Activated CD4-positive, alpha-beta T cell treated with anti-CD3 and anti-CD28 coated beads, Interleukin-2, amount 50 U/mL, for 16 hours (primary cell): ENCODE results near the gene PARK7.

ENCODE experiments used
- DNase-seq: peaks from one replicate; pipeline ENCODE4 v3.0.0-alpha.2; 2020

PARK7 gene

DNA sequence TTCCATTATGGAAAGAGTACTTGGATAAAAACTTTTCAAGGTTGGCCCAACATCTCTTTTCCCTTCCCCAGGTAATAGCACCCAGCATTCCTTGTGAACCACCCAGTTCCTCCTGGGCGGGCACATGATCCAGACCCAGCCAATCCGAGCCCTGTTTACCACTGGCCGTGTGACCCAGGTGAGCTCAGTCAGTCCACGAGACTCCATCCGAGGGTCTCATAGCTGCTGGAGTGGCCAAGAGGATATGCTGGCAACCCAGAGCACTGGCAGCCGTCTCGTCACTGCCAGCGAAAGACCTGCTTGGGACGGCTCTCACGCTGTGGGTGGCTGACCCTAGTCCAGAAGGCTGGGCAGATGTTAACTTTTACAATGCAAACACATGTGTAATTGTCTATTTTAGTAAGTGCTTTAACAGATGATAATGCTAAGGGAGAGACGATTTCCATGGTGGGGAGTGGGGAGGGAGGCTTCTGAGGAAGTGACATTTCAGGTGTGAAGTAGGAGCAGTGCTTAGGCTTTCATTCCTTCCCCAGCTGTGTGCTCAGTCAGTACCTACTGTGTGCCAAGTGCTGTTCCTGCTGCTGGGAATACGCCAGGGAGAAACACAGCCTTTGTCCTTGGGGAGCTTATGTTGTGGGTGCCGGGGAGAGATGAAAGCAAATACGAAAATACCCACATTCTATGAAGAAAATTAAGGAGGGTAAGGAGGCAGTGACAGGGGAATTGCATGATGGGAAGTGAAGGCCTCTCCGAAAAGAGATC is 24.5 kb downstream of the PARK7 start:
- DNase-seq: no peak

DNA sequence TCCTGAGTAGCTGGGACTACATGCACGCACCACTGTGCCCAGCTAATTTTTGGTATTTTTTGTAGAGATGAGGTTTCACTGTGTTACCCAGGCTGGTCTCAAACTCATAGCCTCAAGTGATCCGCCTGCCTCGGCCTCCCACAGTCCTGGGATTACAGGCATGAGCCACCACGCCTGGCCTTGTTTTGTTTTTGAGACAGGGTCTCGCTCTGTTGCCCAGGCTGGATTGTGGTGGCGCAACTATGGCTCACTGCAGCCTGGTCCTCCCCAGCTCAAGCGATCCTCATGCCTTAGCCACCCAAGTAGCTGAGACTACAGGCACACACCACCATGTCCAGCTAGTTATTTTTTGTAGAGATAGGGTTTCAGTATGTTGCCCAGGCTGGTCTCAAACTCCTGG is 26.0 kb downstream of the PARK7 start:
- DNase-seq: no peak

DNA sequence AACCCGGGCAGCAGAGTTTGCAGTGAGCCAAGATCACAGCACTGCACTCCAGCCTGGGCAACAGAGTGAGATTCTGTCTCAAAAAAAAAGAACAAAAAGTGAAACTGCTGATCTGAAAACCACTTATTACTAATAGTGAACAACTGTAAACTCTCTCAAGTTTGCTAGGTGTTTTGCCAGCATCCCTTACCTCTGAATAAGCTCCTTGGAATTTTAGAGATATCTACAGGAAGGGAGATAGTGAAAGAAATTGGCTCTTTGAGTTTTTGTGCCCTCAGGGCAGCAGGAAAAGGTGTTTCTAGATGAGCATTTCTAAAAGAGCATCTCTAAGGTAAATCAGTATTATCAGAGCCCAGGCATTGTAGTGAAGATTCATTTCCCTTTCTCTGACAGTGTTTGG is 27.1 kb downstream of the PARK7 start:
- no peak for DNase-seq

DNA sequence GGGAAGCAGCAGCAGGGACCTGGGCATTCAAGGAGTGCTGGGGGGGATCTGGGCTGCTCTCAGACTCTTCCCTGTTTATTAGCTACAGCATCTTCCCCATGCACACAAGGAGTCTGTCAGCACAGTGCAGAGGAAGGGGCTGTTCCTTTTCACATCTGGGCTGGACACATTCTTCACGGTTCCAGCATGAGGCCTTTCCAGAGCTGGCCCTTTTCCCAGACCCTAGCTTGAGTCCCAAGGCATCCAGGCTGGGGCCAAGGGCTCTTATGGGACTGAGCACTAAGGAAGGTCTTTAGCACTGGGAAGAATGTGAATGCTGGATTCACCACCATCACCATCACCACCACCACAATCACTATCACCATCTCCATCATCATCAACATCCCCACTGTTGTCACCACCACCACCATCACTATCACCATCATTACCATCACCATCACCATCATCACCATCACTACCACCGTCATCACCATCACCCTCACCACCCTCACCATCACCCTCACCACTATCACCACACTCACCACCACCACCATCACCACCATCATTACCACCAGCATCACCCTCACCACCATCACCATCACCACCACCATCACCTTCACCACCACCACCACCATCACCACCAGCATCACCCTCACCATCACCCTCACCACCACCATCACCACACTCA is 28.4 kb downstream of the PARK7 start:
- DNase-seq: no peak

DNA sequence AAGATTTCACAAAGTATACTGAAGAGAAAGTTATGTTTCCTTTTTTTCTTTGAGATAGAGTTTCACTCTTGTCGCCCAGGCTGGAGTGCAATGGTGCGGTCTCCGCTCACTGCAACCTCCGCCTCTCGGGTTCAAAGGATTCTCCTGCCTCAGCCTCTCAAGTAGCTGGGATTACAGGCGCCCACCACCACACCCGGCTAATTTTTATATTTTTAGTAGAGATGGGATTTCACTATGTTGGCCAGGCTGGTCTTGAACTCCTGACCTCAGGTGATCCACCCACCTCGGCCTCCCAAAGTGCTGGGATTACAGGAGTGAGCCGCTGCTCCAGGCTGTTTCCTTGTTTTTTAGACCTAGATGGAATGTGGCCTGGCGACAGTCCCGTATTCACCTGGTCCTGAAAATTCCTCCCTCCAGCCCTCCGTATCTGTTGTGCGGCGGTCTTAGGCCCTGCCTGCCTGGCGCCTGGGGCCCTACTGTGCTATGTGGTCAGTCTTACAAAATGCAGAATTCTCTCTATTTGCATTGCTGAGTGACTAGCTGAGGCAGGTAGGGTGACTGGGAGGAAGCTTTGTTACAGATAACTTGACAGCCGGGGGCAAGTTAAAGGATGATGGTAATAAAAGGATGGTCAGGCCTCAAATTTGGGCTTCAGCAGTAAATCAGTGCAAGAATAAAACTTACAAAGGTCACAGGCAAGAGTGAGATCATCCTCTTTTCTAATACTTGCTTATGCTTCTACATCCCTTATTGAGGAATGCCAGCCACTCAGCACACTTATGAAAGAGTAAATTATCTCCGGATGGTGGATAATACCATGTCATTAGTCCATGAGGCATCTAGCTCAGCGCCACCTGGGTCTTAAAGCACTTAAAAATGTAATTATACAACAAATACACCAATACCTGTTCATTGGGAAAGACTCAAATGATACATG is 30.3 kb downstream of the PARK7 start:
- DNase-seq: no peak

DNA sequence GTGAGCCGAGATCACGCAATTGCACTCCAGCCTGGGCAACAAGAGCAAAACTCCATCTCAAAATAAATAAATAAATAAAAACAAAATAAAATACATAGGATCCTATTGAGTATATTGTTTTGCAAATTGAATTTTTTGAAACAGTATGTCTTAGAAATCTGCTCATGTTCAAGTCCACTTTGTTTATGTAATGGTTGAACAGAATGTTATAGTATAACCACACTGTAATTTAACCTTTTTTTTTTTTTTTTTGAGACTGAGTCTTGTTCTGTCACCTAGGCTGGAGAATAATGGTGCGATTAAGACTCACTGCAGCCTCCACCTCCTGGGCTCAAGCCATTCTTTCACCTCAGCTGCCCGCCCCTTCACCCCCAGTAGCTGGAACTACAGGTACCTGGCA is 31.4 kb downstream of the PARK7 start:
- DNase-seq: no peak

DNA sequence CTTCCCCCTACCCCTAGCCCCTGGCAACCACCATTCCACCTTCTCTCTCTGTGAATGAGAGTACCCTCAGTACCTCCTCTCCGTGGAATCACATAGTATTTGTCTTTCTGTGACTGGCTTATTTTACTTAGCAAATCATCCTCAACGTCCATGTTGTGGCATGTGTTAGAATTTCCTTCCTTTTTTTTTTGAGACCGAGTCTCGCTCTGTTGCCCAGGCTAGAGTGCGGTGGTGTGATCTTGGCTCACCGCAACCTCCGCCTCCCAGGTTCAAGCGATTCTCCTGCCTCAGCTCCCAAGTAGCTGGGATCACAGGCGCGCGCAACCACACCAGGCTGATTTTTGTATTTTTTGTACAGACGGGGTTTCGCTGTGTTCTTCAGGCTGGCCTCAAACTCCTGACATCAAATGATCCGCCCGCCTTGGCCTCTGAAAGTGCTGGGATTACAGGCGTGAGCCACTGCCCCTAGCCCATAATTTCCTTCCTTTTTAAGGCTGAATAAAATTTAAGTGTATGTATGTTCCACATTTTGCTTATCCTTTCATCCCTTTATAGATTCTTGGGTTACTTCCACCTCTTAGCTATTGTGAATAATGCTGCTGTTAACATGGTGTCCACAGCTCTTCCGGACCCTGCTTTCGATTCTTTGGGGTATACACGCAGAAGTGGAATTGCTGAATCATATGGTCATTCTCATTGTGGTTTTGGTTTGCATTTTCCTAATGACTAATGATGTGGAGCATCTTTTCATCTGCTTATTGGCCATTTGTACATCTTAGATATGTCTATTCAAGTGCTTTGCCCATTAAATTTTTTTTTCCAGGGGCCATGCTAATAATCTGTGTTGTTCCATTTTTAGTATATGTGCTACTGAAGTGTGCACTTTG is 32.3 kb downstream of the PARK7 start:
- DNase-seq: peak; percentile 23

DNA sequence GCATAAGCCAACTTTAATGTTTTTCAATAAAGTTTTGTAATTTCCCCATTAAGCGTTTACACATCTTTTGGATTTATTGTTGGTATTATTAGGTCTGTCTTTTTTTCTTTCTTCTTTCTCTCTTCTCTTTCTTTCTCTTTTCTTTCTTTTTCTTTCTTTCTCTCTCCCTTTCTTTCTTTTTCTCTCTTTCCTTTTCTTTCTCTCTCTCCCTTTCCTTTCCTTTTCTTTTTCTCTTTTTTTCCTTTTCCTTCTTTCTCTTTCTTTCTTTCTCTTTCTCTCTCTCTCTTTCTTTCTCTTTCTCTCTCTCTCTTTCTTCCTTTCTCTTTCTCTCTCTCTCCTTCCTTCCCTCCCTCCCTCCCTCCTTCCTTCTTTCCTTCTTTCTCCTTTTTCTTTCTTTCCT is 33.3 kb downstream of the PARK7 start:
- DNase-seq: no peak

DNA sequence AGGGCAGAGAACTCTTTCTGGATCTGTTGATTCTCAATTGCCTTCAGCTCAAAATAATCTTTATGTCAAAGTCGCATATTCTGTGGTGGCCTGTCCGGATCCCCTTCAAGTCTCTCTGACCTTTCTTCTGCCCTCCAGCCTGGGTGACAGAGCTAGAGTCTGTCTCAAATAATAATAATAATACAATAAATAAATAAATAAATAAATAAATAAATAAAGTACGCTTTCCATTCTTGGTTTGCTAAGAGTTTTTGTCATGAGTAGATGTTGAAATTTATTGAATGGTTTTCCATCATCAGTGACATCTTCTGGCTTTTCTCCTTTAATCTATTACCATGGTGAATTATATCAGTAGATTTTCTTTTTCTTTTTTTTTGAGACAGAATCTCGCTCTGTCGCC is 33.9 kb downstream of the PARK7 start:
- DNase-seq: no peak

DNA sequence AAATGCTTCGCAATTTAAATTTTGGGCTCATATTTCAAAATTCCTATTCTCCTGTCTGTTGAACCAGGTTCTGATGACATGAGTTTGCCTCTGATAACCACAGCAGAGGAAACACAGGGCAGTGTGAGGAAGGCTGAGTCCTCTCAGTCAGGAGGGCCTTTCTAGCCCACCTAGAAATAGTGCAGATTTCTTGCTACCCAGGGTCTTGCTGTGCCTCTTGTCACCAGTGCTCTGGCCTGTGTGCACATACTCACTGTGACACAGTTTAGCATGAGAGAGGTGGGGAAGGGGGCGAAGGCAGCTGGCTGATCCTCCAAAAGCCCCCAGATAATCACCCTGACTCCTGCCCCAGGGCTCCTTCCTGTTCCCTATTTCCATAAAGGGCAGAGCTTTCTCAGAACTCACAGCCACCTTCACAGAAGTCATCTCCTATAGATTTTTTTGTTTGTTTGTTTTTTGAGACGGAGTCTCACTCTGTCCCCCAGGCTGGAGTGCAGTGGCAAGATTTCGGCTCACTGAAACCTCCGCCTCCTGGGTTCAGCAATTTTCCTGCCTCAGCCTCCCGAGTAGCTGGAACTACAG is 40.9 kb downstream of the PARK7 start:
- no peak for DNase-seq

DNA sequence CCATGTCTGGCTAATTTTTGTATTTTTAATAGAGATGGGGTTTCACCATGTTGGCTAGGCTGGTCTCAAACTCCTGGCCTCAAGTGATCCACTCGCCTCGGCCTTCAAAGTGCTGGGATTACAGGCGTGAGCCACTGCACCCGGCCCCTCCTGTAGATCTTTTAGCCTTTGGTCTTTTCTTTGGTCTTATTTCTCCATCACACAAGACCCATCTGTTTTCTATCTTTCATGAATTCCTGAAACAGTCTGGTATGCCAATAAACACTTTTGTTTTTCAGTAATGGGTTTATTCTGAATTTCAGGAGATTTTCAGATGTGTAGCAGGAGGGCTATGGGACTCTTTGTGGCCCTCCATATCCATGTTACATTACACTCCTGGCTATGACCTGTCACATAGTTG is 41.4 kb downstream of the PARK7 start:
- DNase-seq: no peak

DNA sequence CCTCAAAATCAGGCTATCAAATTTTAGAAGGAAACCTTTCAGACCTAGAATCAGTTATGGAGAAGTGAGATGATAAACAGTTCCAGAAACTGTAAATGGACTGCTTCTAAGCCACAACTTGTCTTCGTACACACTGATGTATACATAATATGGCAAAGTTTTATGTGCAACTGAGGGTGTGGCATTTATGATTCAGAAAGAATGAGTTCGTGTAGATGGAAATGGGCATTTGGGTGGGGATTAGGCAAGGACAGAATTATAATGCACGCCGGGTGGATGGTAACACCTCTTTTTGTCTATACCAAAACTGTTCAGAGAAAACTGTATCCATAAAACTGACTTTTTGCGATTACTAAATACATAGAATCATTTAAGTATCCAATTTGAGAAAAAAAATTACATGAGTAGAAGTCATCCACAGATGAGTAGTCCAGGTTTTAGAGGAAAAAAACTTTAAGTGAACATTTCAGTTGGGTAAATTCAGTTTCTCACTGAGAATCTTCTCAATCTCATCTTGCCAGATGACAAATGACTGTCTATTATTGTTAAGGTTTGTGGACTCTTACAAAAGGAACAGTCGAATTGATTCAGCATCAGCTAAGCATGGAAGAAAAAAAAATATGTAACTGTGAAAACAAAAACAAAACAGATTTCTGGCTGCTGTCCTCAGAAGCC is 42.1 kb downstream of the PARK7 start:
- DNase-seq: no peak

DNA sequence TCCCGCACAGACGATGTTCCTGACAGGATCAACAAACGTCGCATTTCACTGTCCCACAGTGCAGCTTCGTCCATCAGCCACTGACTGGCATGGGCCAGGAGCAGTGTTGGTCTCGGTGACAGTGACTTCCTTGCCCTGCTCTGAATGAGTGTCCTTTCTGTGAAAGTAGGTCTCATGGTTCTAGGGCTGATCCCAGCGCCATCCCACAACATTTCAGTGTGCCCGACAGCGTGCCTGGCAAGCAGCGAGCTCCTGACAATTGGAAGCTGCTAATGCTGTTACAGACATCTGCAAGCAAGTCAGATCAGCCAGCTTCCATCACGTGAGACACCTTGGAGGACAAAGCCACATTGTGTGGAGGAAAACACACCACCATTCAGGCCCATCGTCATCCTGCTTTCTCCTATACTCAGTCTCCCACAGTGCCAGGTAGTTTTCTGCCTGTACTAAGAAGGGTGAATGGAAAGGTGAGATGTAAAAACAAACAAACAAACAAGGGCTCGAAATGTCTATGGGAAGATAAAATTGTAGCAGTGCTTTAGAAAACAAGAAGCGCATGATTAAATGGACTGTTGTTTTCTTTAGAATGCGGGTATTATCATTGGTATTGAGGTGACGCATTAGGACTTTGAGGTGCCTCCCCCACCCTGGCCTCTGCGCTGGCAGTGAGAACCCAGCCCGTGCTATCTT is 42.7 kb downstream of the PARK7 start:
- DNase-seq: no peak

DNA sequence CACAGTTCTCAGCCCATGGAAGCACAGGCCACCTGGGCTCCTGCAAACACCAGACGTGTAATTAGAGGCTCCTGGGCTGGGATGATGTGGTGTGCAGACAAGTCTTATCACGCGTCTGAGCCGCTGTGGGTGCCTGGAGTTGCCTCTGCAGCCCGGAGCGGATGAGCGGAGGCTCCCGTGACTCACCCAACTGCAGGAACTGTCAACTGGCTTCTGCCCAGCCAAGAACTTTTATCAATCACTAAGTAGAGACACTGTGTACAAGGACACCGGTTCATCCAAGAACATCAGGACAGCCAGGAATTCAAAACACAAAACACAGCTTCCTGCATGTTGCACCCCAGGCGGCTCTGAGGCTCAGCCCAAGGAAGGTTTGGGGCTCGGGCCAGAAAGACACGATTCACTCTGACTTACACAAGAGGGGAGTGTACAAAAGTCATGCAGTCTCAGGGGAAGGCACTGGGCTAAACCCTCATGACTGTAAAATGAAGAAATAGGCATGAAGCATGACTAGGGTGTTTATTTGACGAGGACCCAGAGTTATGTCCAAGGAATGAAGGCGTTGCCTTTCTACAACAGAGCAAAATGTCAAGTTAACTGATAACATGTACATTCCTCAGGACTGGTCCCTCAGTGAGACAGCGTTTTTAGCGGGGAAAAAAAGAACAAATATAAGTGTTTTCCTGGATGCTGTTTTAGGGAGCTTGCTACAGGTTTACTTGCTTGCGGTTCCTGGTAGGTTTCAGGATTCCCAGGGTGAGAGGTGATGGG is 43.5 kb downstream of the PARK7 start:
- DNase-seq: no peak

DNA sequence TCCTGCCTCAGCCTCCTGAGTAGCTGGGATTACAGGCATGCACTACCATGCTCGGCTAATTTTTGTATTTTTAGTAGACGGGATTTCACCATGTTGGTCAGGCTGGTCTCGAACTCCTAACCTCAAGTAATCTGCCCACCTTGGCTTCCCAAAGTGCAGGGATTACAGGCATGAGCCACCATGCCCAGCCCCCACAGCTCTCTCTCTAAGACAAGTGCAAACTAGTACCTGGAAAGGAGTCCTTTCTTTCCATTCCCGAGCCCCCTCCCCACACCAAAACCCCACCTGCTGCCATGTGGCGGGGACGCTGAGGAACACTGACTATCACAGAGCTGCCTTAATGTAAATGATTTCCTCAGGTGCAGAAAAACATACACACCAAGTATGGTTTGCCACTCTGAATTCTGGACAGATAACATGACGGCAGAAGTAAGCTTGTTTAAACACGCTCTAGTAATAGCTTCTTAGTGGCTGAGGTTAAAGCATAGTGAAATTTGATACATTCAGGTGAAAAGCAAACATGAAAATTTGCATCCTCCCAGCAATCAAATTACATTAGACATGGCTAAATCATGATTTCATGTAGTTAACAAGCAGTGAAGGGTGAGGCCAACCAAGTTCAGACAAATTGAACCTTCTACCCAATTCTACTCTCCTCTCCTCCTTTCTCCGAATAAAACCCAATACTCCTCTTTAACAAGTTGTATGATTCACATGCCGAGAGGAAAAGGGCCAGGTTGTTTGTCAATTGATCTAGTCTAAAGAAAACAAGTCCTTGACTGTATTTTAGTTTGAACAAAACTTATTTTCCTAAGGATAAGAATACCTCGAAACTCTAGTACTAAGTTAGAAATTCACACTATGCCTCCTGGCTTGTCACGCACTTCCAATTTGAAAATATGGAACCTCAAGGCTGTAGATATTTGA is 44.8 kb downstream of the PARK7 start:
- DNase-seq: no peak

DNA sequence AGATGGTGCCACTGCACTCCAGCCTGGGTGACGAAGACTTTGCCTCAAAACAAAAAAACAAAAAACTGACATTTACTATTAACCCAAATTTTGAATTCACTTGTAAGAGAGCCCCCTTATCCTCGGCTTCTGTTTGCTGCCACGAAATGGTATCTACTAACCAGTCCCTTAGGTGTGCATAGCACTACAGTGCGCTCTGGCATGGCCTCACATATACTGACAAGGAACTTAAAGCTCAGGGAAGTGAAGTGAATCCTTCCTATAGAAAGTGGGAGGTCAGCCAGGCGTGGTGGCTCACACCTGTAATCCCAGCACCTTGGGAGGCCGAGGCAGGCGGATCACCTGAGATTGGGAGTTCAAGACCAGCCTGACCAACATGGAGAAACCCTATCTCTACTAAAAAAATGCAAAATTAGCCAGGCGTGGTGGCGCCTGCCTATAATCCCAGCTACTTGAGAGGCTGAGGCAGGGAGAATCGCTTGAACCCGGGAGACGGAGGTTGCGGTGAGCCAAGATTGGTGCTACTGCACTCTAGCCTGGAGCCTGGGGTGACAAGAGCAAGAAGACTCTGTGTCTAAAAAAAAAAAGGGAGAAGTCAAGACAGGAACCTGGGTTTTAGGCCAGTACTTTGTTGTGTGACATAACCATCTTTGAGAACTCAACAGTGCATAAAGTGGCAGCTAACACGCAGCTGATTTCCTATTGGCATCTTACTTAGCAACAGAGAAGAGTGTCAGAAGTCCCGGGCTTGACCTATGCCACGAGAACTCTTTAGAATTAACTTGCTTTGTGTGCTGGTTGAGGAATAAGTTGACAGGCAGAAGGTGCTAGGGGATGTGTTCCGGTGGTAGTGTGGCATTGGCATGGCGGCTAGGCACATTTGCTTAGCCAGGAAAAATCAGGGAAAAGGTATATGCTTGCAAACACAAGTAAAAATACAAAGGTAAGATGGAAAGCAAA is 47.8 kb downstream of the PARK7 start:
- DNase-seq: no peak

DNA sequence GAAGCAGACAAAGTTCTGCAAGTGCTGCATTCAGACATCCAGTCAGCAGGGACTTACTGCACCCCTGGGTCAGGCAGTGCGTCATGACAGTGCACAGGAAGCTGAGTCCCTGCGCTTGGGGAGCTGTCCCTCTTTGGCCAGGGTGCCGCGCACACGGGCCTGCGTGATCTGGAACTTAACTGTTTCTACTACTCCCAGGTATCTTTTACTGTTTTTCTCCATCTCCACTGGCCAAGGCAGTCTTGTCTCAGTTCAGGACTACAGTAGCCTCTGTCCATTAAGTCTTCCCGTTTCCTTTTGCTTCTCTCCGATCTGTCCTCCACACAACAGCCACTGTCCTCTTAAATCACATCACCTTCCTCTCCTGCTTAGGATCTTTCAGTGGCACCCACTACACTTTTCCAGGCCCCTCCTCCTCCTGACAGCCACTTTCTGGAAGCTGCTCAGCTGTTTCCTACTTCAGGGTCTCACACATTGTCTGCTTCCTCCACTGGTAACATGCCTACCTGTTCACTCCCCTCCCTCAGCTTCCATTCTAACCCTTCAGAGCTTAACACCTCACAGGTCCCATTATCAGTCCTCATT is 48.7 kb downstream of the PARK7 start:
- DNase-seq: no peak
